Astrocyte (in vitro differentiated cells and primary cell): ENCODE results near the gene UGT2B17. TPM values are rescaled to one million over a fixed set of nuclear protein-coding genes. Genes with fewer than 3 reads are reported as not detected.
"Not testable (repeated sequence)": the region's sequence is repeated elsewhere in the genome, so short reads cannot be mapped to it uniquely, and the experiment has no call there.

Experiments
- DNase-seq: peaks from one replicate; pipeline ENCODE4 v3.0.0-alpha.2; 2010; ENCODE audit warnings: low read depth
- FAIRE-seq: peaks from 2 replicates; lab custom pipeline; 2011; peaks lifted over from hg19 to GRCh38; lab: Jason Lieb, UNC
- H2AFZ ChIP-seq: 2 replicates; pipeline ENCODE4 v1.6.0; 2012; ENCODE audit warnings: low read depth, low read length, inconsistent platforms
- H3K27ac ChIP-seq: 2 replicates; pipeline ENCODE4 v1.5.1; 2011; ENCODE audit warnings: low read depth, low read length, inconsistent platforms
- H3K27me3 ChIP-seq: 2 replicates; pipeline ENCODE4 v1.6.0; 2011; ENCODE audit warnings: low read length, inconsistent platforms; ENCODE audit not compliant: insufficient read depth
- H3K36me3 ChIP-seq: 2 replicates; pipeline ENCODE4 v1.5.1; 2011; ENCODE audit warnings: low read length, inconsistent platforms; ENCODE audit not compliant: insufficient read depth
- H3K4me1 ChIP-seq: 2 replicates; pipeline ENCODE4 v1.5.1; 2011; ENCODE audit warnings: low read length, inconsistent platforms; ENCODE audit not compliant: insufficient read depth
- H3K4me2 ChIP-seq: 2 replicates; pipeline ENCODE4 v1.6.0; 2012; ENCODE audit warnings: low read length, inconsistent platforms
- H3K4me3 ChIP-seq: 2 replicates; pipeline ENCODE4 v1.5.1; 2011; ENCODE audit warnings: low read depth, mild to moderate bottlenecking, low read length, inconsistent platforms; ENCODE audit not compliant: insufficient read depth
- H3K79me2 ChIP-seq: 2 replicates; pipeline ENCODE4 v1.6.0; 2012; ENCODE audit warnings: mild to moderate bottlenecking, low read length, inconsistent platforms; ENCODE audit not compliant: insufficient read depth
- H3K9ac ChIP-seq: 2 replicates; pipeline ENCODE4 v1.6.0; 2012; ENCODE audit warnings: mild to moderate bottlenecking, low read length, inconsistent platforms
- H3K9me3 ChIP-seq: 2 replicates; pipeline ENCODE4 v1.5.1; 2012; ENCODE audit warnings: low read depth, mild to moderate bottlenecking, low read length, inconsistent platforms; ENCODE audit not compliant: insufficient read depth
- H4K20me1 ChIP-seq: 2 replicates; pipeline ENCODE4 v1.6.0; 2012; ENCODE audit warnings: low read length, inconsistent platforms; ENCODE audit not compliant: insufficient read depth
- H3K27ac Mint-ChIP-seq: one replicate; pipeline ENCODE4 v1.8.0; 2021; ENCODE audit warnings: mild to moderate bottlenecking, mixed read lengths; ENCODE audit not compliant: unreplicated experiment
- H3K27me3 Mint-ChIP-seq: one replicate; pipeline ENCODE4 v1.8.0; 2021; ENCODE audit warnings: low read depth, mixed read lengths; ENCODE audit not compliant: unreplicated experiment
- H3K36me3 Mint-ChIP-seq: one replicate; pipeline ENCODE4 v1.8.0; 2021; ENCODE audit warnings: low read depth, mixed read lengths; ENCODE audit not compliant: unreplicated experiment
- H3K4me1 Mint-ChIP-seq: one replicate; pipeline ENCODE4 v1.8.0; 2021; ENCODE audit warnings: low read depth, mixed read lengths; ENCODE audit not compliant: unreplicated experiment
- H3K4me3 Mint-ChIP-seq: one replicate; pipeline ENCODE4 v1.8.0; 2021; ENCODE audit warnings: mild to moderate bottlenecking, moderate library complexity, mixed read lengths; ENCODE audit not compliant: unreplicated experiment
- H3K9me3 Mint-ChIP-seq: one replicate; pipeline ENCODE4 v1.8.0; 2021; ENCODE audit warnings: mild to moderate bottlenecking, mixed read lengths; ENCODE audit not compliant: unreplicated experiment
- CTCF ChIP-seq: IDR thresholded peaks from 2 replicates; pipeline ENCODE4 v1.5.1; 2011; ENCODE audit warnings: low read depth, mild to moderate bottlenecking, inconsistent platforms, low read length, moderate library complexity; ENCODE audit not compliant: insufficient read depth
- EZH2 ChIP-seq: IDR thresholded peaks from 2 replicates; pipeline ENCODE4 v1.6.1; 2012; ENCODE audit warnings: mild to moderate bottlenecking, low read length, inconsistent platforms; ENCODE audit not compliant: insufficient read depth
- total RNA-seq: library from RNA; stranded (reverse); gene quantifications from 2 replicates; pipeline ENCODE4 v1.2.1, GENCODE V29; 2021

UGT2B17 gene
- total RNA-seq, 1 donor from 2014 or later: not detected

GRCh38 chr4:68536375-68536774 lies 39.7 kb downstream of the UGT2B17 start:
- H3K27ac Mint-ChIP-seq: no peak overlapping the region
- FAIRE-seq: no peak

GRCh38 chr4:68535974-68536373 lies 40.1 kb downstream of the UGT2B17 start:
- no peaks in the 10 kb centered on the region for H4K20me1 ChIP-seq
- no peak for DNase-seq
- no peak overlapping the region for H3K4me3 ChIP-seq
- TF ChIP-seq CTCF (no peak), EZH2 (no peak)
- no peaks in the 10 kb centered on the region for H3K36me3 Mint-ChIP-seq
- no peak overlapping the region for H3K4me2 ChIP-seq
- H3K27me3 ChIP-seq: no peaks in the 10 kb centered on the region
- peaks cover 18% of the 10 kb centered on the region for H3K9me3 Mint-ChIP-seq
- no peaks in the 10 kb centered on the region for H3K4me1 ChIP-seq
- H3K4me1 Mint-ChIP-seq: no peaks in the 10 kb centered on the region
- H2AFZ ChIP-seq: no peak overlapping the region
- H3K9me3 ChIP-seq: no peaks in the 10 kb centered on the region
- FAIRE-seq: no peak
- no peaks in the 10 kb centered on the region for H3K27me3 Mint-ChIP-seq
- H3K27ac Mint-ChIP-seq: no peak overlapping the region
- H3K9ac ChIP-seq: no peak overlapping the region
- no peak overlapping the region for H3K27ac ChIP-seq
- H3K79me2 ChIP-seq: no peaks in the 10 kb centered on the region
- no peak overlapping the region for H3K4me3 Mint-ChIP-seq
- no peaks in the 10 kb centered on the region for H3K36me3 ChIP-seq

More at GRCh38 chr4:68536375-68536774, 39.7 kb downstream of the UGT2B17 start:
- Histone ChIP-seq H3K9me3 (no peaks in the 10 kb centered on the region), H3K27ac (no peak overlapping the region), H3K36me3 (no peaks in the 10 kb centered on the region), H3K4me3 (no peak overlapping the region), H3K4me2 (no peak overlapping the region), H3K9ac (no peak overlapping the region), H3K27me3 (no peaks in the 10 kb centered on the region), H2AFZ (no peak overlapping the region), H4K20me1 (no peaks in the 10 kb centered on the region), H3K4me1 (no peaks in the 10 kb centered on the region), H3K79me2 (no peaks in the 10 kb centered on the region)
- H3K36me3 Mint-ChIP-seq: no peaks in the 10 kb centered on the region
- DNase-seq: no peak
- no peak for TF ChIP-seq CTCF
- H3K4me3 Mint-ChIP-seq: no peak overlapping the region
- H3K27me3 Mint-ChIP-seq: no peaks in the 10 kb centered on the region
- H3K9me3 Mint-ChIP-seq: peaks cover 14% of the 10 kb centered on the region
- no peaks in the 10 kb centered on the region for H3K4me1 Mint-ChIP-seq

- H3K9me3 Mint-ChIP-seq, H2AFZ ChIP-seq, H3K4me3 Mint-ChIP-seq, H3K4me3 ChIP-seq, H3K36me3 ChIP-seq, H3K9ac ChIP-seq, H3K4me1 Mint-ChIP-seq, H3K27me3 ChIP-seq, H3K4me2 ChIP-seq, H3K4me1 ChIP-seq, H3K79me2 ChIP-seq, H3K36me3 Mint-ChIP-seq, H3K27ac Mint-ChIP-seq, H3K9me3 ChIP-seq, H3K27me3 Mint-ChIP-seq, H4K20me1 ChIP-seq, H3K27ac ChIP-seq: not testable (repeated sequence)
- FAIRE-seq (peak; percentile 17), DNase-seq (peak; percentile 24)
These were observed 53.9 kb downstream of the UGT2B17 start for GRCh38 chr4:68522232-68522631.
